GM10266 (cell line): ENCODE measurements around the gene SPAG16.

Source experiments
- DNase-seq: peaks from one replicate; pipeline ENCODE4 v3.0.0; 2012; ENCODE audit errors: extremely low spot score
- CTCF ChIP-seq: IDR thresholded peaks from 2 replicates; pipeline ENCODE4 v1.5.1; 2012; ENCODE audit warnings: mild to moderate bottlenecking, low read depth; ENCODE audit not compliant: control insufficient read depth, insufficient read depth; ENCODE audit errors: missing control alignments

The SPAG16 gene

GRCh38 chr2:213923543-213923942, 639.3 kb downstream of the SPAG16 start:
- no peak for TF ChIP-seq CTCF
- DNase-seq = no peak

GRCh38 chr2:213934560-213934959, 650.3 kb downstream of the SPAG16 start:
- TF ChIP-seq CTCF = peak; percentile 49
- peak; percentile 42 for DNase-seq

GRCh38 chr2:213958086-213958485, 673.8 kb downstream of the SPAG16 start:
- DNase-seq = no peak
- no peak for TF ChIP-seq CTCF

GRCh38 chr2:213959589-213959988, 675.3 kb downstream of the SPAG16 start:
- no peak for DNase-seq
- no peak for TF ChIP-seq CTCF

- no peak for TF ChIP-seq CTCF
- no peak for DNase-seq
These were observed 687.3 kb downstream of the SPAG16 start for GRCh38 chr2:213971536-213971935.

- TF ChIP-seq CTCF = no peak
These were observed 696.6 kb downstream of the SPAG16 start for GRCh38 chr2:213980883-213981282.

GRCh38 chr2:213989207-213989606, 704.9 kb downstream of the SPAG16 start:
- no peak for TF ChIP-seq CTCF
- no peak for DNase-seq

More at GRCh38 chr2:213980883-213981282, 696.6 kb downstream of the SPAG16 start:
- no peak for DNase-seq
